HG03565 (cell line): ENCODE measurements around the gene DNAAF9.
"Not testable (repeated sequence)": the region's sequence is repeated elsewhere in the genome, so short reads cannot be mapped to it uniquely, and the experiment has no call there.

Source experiments
- ATAC-seq: cut with Tn5 transposase; IDR thresholded peaks from one replicate; pipeline ENCODE4 v1.9.1; 2021; ENCODE audit warnings: mild to moderate bottlenecking, moderate library complexity; ENCODE audit not compliant: unreplicated experiment

The DNAAF9 gene

GRCh38 chr20:3407040-3407770 is at the start of gene DNAAF9:
Gene DNAAF9, minus strand, starts transcription at chr20:3407669. Its CDS starts 112 bp downstream, at chr20:3407557.
- ATAC-seq = no peak

DNA sequence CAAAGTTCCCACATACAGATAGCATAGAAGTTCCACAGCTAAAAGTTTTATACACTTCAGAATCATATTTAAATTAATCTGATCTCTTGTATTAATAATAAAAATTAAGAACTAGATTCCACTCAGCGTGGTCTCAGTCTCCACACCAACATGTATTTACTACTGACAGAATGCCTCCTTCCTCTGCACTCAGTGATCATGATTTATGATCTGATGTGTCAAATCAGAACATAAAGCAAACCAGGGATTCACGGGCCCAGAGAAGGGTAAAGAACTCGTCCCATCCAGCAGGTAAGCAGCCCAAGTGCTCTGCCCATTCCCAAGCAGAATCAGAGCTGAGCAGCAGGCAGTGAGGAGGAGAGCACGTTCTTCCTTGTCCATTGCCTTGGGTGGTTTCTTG is 49.2 kb upstream of the DNAAF9 start:
- ATAC-seq = no peak

DNA sequence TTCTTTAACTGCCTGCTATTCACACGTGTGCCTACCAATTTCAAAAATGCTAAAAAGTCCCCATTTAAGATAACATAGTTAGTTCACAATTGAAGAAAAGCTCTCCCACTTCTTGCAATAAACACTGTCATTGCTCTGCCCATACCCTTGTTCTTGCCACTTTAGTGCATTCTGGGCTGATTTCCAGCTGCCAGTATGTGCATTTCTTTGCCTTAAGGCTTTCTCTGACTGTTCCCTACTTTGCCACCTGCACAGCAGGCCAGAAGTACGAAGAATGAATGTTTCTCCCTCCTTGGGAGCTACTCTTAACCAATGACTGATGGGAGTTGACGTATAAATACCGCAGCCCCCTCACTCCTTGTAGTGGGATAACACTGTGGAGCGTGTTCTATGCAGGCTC is 47.4 kb upstream of the DNAAF9 start:
- no peak for ATAC-seq

DNA sequence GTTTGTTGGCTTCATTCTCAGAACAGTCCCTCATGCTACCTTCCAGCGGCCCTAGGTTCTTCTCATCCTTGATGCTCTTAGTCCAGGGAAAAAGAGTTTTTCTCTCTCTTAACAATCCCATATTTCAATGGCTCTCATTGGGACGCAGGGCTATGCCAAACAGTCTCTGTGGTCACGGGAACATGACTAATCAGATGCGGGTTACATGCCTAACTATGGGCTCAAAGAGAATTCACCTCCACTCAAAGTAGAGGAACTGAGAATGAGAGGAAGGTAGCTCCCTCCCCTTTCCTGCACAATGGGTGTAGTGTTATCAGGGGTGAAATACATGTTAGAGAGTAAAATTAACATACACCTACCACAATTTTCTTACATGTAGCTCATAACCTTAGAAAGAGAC is 45.2 kb upstream of the DNAAF9 start:
- ATAC-seq = no peak

DNA sequence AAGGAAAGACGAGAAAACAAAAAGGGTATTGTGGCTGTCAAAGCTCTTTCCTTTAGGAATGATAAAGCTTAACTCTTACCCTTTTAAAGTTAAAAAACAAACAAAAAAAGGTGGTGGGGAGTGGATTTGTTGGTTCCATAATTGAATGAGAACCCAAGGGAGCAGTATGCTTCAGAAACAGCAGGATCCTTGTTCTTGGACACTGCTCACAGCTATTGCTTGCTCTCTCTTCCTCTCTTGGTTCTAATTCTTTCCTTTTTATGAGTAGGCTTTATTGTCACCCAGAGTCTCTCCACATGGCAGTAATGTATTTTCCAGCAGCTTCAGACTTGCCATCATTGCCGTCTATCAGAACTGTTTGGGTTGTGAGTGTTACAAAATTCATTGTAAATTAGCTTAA is 44.7 kb upstream of the DNAAF9 start:
- ATAC-seq = no peak

DNA sequence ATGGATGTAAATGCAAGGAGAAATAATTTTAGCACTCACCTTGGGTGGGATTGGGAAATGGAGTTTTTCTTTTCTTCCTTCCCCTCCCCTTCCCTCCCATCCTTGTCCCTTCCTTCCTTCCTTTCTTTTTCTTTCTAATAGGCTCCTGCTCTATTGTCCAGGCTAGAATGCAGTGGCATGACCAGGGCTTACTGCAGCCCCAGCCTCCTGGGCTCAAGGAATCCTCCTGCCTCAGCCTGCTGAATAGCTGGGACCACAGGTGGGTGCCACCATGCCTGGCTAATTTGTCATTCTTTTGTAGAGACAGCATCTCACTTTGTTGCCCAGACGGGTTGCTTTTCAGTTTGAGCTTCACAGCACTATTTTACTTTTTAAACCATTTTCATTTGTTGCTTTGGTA is 41.9 kb upstream of the DNAAF9 start:
- ATAC-seq = no peak

DNA sequence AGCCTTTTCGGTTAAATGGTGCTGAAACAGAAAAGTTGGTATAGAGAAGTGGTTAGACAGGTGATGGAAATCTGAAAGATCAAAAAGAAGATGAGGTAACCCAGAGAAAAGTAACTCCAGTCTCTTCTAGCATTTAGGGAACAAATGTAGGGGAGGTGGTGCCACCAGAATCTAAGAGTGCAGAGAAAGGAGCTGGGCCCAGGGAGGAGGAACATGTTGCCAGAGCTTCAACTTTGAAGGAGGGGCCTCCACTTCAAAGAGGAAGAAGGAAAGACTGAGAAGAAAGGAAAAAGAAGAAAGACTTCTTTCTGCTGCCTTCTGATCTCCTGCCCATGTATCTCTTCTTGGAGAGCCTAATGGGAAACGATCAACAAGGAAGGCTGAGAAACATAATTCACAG is 39.9 kb upstream of the DNAAF9 start:
- no peak for ATAC-seq

GRCh38 chr20:3446779-3447178 is 39.3 kb upstream of the DNAAF9 start:
- no peak for ATAC-seq

GRCh38 chr20:3436864-3437574 is 29.6 kb upstream of the DNAAF9 start:
- no peak for ATAC-seq

- no peak for ATAC-seq
Observed at GRCh38 chr20:3434232-3434631, 26.8 kb upstream of the DNAAF9 start.

DNA sequence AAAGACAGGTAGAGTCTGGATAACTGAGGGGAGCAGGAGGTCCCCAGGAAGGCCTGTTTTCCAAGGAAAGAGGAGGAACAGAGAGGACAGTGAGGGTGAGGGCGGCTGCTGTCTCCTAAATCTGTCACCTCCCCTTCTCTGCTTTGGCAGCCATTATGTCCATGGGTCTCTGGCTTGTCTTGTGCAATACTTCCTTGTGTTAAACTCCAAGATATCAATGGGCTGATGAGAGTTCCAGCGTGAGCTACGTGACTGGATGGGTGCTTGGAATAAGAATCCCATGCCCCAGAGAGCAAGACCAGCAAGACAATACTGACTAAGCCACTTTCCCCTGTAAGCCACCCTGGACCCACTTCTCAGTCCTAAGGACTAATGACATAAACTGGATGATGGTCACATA is 26.3 kb upstream of the DNAAF9 start:
- ATAC-seq = no peak

DNA sequence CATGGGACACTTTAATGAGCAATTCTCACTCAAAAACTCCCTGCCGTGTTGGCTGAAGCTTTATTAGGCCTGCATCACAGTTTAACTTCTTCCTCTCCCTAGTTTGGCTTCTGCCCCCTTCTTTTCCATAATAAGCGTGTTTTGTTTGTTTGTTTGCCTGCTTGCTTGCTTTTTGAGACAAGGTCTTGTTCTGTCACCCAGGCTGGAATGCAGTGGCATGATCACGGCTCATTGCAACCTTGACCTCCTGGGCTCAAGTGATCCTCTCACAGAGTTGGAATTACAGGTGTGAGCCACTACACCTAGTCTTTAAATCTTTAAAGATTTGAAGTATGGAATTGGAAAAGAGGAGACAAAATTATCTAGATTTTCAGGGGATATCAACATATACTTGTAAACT is 25.4 kb upstream of the DNAAF9 start:
- no peak for ATAC-seq

DNA sequence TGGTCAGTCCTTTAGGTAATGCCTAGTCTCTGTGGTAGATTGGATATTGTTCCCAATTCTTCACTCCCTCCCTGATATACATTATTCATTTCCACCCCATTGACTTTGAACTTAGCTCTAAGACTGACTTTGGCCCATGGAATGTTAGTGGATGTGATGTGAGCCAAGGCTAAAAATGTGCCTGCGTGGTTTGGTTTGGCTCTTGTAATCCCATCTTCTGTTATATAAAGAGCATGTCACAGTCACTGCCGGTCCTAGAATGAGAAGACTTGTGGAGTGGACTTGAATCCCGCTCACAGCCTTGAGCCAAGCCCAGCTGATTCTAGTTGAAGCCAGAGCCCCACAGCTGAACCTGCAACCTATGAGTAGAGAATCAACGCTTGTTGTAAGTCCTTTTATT is 23.6 kb upstream of the DNAAF9 start:
- ATAC-seq = no peak

DNA sequence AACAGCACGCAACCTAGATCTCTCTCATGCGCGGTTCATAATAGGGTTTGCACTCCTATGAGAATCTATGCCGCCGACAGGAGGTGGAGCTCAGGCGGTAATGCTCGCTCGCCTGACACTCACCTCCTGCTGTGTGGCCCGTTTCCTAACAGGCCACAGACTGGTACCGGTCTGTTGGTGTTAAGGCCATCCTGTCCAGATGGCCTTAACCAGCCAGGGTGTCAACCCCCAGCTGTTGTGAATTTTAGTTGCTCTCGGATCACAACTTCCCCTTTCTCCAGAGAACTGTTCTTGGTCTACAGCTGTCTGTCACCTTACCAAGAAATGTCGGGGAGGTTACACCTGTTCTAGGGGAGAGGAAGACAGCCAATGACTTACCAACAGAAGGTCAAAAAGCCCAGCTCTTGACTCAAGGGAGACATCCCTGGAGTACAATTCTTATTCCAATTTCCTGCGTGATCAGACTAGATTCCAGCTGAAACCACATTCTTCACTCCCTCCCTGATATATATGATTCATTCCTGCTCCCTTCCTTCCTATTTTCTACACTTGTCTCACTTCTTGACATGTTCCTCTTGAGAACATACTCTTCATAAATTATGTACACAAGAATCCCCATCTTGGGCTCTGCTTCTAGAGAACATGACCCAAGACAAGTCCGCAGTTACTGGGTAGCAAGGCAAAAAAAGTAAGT is 23.1 kb upstream of the DNAAF9 start:
- ATAC-seq = peak; percentile 45

DNA sequence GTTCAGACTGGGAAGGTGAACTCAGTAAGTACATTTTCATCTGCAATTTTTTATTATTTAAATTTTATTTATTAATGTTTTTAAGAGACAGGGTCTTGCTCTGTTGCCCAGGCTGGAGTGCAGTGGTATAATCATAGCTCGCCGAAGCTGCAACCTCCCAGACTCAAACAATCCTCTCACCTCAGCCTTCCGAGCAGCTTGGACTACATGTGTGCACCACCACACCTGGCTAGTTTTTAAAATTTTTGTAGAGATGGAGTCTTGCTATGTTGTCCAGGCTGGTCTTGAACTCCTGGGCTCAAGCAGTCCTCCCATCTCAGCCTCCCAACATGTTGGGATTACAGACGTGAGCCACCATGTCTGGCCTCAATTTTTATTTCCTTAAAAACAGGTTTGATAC is 19.3 kb upstream of the DNAAF9 start:
- ATAC-seq = not testable (repeated sequence)

DNA sequence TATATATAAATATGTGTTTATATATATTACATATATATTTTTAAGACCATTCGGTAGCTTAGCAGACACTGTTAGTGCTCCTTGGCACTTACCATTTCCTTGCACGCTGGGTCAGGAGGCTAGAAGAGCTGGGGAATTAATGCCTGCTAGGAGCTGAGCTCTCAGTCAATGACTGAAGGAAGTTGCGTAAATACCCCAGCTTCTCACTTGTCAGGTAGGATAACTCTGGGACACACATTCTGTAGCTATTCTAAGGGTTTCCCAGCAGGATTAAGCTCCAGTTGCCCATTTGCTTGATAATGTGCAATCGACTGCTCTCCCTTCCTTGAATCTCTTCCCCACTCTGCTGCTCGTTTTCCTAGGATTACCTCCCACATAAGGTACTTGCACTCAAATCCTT is 15.7 kb upstream of the DNAAF9 start:
- ATAC-seq = no peak

GRCh38 chr20:3421985-3422384 is 14.5 kb upstream of the DNAAF9 start:
- ATAC-seq = no peak

DNA sequence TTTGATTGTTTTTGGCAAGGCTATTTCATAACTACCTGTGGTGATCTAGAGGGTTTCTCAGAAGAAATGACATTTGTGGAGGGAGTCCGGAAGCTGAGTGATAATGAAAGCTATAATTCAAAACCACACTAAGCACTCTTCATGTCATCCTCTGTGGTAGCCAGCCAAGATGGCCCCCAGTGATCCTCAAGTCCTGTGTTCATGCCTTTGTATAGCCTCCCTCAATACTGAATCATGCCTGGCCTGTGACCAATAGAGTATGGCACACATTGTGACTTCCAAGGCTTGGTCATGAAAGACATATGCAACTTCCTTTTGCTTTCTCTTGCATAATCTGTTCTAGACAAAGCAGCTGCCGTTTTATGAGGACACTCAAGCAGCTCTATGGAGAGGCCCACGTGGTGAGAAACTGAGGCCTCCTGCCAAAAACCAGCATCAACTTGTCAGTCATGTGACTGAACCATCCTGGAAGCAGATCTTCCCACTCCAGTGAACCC is 12.8 kb upstream of the DNAAF9 start:
- ATAC-seq = peak; percentile 96

- ATAC-seq = not testable (repeated sequence)
Observed at GRCh38 chr20:3418161-3418560, 10.7 kb upstream of the DNAAF9 start.

GRCh38 chr20:3414122-3414521 is 6.7 kb upstream of the DNAAF9 start:
- ATAC-seq = no peak

DNA sequence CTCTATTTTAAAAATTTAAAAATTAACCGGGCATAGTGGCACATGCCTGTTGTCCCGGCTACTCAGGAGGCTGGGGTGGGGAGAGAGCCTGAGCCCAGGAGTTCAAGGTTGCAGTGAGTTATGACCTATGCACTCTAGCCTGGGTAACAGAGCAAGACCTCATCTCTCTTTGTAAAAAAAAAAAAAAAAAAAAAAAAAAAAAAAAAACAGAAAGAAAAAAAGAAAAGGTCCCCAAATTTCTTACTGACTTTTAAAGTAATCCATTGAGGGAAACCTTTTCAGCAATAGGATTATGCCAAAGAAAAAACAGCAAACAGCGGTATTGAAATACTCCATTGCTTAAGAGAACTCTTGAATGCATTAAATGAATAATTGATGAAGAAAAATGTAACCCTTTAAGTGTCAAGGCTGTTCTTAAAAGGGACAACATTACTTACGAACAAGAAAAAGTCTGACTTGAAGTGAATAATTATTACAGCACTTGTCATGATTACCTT is 6.0 kb upstream of the DNAAF9 start:
- no peak for ATAC-seq
